Measurements from ENCODE around the gene ARFGAP2.

Gene ARFGAP2

GRCh38 chr11:47171856-47172255 is 4.8 kb downstream of the ARFGAP2 start:
- DNase-seq, result peak in 4 of 51 donors; percentile 9 to 44 (median 24)

DNA sequence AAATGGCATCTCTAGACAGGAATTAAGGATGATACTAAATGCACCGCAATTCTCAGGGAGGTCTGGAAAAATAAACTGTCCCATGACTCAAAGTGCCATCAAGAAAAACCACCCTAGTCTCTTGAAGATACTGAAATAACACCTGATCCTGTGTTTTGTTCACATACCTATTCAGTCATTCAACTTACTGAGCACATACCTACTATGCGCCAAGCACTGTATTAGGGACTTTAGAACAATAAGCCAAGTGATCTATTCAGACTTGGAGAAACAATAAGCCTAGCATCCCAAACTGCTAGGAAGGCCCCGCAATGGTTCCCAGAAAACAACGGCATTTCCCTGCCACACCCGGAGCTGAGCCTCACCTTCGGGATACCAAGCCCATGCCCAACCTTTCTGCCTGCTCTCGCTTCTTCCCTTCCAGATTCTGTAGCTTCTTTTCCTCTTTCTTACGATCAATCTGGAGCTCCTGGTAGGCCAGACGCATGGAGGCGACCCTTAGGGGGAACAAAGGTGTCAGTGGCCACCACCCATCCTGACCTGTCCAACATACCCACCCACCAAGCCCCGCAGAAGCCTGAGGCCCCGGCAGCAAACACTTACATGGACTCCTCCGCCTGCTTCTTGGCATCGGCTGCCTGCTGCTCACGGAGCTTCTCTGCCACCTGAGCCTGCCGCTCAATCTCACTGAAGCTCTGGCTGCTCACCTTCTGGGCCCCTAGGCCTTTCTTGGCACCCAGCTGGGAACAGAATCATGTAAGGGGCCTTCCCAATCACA is 5.4 kb downstream of the ARFGAP2 start:
- DNase-seq, result no peak

- DNase-seq, result no peak
Measured at GRCh38 chr11:47166368-47166767, 10.3 kb downstream of the ARFGAP2 start.

DNA sequence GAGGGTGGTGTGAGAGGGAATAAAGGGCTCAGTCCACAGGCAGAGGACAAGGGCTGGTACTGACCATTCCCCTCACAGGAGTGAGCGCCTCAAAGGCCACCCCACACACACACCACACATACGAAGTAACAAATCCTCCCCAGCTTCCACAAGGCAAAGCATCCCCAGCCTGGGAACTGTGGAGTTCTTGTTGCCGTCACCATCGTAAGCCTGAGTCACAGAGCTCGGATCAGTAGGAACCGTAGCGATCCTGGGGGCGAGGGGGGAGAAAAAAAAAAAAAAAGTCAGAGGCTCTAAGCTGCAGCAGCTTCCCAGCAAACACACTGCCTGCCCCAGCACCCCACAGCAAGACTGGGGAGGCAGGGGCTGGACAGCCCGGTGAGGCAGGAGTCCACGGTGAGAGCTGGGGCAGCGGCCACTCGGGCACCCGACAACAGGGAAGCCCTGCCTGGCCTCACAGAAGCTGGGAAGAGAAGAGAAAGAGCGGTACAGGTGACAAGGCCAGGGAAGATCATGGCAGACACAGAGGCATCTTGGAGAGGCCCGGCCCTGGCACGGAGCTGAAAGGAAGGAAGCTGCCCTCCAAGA is 11.3 kb downstream of the ARFGAP2 start:
- no peak for DNase-seq

- DNase-seq, result no peak
Measured at GRCh38 chr11:47164321-47164720, 12.4 kb downstream of the ARFGAP2 start.

DNA sequence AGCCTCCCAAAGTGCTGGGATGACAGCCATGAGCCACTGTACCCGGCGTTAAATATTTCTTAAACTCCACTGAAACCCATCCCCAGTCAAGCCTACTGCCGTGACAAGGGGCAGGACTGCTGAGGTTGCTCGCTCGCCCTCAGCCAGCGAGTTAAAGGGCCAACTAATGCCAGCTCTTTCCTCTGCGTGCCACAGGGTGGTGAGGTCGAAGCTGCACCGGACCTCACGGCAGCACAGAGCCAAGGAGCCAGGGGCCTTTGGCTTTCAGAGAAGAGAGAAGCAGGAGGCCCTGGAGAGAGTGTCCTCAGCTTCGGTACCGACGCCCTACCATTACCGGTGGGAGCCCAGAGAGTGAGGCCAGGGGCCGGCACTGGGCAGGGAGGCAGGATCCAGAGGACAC is 12.8 kb downstream of the ARFGAP2 start:
- no peak for DNase-seq

DNA sequence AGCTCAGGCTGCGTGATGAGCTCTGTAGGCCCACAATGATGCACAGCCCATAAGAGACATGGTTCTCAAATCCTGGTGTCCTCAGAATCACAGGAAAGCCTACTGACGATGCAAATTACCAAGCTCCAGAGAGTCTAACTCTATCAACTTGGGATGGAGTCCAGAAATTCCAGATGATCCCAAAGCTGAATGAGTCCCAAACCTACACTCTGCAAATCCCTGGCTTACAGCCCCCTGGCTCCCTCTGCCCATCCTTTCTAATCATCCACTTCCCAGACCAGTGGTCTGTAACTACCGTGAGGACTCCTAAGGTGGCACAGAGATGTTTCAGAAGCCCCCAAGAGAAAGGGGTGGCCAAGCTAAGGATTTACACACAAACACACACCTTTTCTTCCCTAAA is 13.5 kb downstream of the ARFGAP2 start:
- no peak for DNase-seq

DNA sequence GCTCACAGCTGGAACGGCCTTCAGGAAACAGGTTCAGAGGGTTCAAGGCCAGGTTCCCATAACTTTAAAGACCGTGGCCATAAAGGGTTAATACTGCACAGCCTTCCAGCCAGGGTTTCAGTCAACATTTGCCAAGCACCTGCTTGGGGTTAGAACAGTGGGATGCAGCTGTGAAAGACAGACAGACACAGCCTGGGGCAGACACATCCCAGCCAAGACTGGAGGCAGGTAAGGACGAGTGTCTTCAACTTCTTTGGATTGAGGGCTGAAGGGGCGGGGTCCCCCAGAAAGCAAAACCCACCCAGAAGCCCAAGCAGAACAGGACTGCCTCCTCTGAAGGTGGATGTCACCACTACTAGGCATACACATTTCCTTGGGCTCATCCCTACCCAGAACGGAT is 14.3 kb downstream of the ARFGAP2 start:
- DNase-seq, result no peak

GRCh38 chr11:47161890-47162289 is 14.8 kb downstream of the ARFGAP2 start:
- DNase-seq, result no peak

DNA sequence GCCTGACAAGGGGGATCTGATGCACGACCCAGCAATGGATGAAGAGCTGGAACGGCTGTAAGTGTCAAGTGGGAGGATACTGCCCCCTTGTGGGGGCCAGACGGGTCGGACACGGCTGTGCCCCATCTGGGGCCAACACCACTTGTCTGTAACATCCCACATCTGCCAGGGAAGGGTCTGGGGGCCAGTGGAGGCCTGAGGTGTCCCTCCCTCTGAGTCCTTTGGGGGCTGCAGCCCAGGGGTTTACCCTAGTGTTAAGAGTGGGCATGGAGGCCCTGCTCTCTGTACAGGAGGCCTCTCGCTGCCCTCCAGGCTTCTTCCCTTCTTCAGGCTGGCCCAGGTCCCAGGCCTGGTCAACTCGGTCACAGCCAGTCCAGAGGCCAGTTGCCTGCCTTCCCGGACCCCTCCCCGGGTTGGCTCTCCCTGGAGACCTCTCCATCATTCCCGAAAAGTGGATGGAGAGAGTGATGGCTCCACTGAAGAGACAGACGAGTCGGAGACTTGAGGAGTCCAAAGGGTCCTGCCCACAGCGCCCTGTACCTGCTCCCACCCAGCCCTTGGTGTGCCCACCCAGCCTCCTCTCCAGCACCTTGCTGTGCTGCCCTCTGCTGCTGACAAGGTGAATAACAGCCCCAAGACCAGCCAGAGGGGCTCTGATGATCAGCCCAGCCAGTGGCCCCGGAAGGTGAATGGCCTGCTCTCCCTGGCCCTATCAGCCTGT is 15.4 kb downstream of the ARFGAP2 start:
- peak in 39 of 51 donors; percentile 14 to 76 (median 47) for DNase-seq

GRCh38 chr11:47160753-47161133 is 15.9 kb downstream of the ARFGAP2 start:
- DNase-seq, result peak in 1 of 51 donors; percentile 16

DNA sequence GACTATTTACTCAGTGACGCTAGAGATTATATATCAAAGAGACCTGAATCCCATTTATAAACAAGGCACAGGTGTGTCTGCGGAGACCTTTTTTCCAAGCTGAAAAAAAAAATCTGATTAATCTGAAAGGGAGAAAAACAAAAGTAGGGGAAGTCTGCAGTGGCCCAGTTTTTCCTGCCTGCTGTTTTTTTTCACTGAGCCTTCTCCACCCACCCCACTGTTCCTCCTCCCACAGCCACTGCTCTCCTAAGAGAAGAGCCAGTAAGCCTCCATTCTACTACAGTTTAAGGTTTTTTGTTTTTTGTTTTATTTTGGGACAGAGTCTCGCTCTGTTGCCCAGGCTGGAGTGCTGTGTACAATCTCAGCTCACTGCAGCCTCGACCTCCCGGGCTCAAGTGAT is 18.4 kb downstream of the ARFGAP2 start:
- no peak for DNase-seq

- no peak for DNase-seq
Measured at GRCh38 chr11:47157805-47158204, 18.9 kb downstream of the ARFGAP2 start.

DNA sequence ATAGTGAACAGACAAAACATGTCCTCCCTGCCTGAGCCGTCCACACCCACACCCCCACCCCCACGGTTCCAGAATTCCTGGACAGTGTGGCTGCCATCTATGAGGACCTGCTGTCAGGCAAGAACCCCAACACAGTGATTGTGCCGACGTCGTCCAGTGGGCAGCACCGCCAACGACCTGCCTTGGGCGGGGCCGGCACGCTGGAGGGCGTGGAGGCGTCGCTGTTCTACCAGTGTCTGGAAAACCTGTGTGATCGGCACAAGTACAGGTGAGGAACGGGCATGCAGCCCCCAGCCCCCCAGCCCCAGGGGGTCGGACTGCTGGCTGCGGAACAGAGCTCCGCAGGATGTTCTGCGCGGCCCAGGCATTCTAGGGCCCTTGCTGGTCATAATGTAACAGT is 19.7 kb downstream of the ARFGAP2 start:
- no peak for DNase-seq

- DNase-seq, result no peak
Measured at GRCh38 chr11:47156333-47156732, 20.3 kb downstream of the ARFGAP2 start.

DNA sequence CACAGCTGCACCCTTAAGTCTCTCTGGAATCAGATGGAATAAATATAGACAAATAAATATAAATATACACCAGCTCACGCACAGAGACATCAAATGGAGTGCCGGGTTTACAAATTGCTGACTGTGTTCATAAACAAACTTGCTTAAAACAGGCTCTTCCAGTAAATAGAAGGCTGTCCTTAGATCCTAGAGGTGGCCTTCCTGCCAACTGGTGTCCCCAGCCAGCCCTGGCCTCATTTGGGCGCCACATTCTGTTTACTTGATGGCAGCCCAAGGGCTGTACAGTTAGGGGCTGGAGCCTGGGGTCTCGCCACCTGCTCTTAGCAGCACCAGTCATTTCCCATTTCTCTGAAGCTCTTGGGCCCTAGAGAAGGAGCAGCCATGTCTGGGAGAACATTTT is 20.8 kb downstream of the ARFGAP2 start:
- DNase-seq, result no peak

DNA sequence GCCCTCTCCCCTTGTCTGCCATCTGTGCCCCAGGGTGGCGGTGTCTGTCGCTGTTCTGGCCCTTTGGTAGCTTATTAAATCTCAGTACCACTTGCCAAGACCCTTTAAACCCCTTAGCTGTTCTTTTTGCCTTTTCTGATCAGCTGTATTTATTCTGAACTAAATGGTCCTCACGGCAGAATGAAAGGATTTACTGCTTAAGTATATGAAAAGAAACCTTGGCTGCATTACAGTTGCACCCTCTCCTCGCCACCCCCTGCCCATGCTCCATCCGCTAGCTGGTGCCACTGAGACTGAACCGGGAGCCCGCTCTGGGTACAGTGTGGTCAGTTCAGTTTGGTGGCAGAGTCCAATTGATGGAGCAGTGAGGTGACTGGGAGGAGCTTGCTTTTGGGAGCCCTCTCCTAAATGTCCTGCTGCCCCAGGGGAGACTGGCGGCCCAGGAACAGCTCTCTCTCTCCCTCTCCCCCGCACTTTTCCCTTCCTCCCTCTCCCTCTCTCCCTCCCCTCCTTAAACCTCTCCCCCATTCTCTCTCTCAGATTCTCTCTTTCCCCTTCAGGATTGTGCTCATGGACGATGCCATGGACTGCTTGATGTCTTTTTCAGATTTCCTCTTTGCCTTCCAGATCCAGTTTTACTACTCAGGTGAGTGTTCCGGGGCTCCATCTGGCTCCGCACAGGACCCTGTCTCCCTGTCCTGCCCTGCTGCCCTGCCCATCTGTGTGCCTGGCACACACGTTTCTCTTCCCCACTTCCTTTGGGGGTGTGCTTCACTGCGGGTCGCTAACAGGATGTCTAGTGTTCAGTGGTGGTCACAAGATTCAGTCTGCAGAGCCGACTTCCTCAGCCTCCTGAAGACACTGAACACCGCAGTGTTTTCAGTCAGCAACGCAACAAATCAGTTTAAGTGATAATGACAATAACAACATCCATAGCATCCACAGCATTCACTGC is 21.8 kb downstream of the ARFGAP2 start:
- DNase-seq, result peak in 10 of 51 donors; percentile 14 to 45 (median 21)

DNA sequence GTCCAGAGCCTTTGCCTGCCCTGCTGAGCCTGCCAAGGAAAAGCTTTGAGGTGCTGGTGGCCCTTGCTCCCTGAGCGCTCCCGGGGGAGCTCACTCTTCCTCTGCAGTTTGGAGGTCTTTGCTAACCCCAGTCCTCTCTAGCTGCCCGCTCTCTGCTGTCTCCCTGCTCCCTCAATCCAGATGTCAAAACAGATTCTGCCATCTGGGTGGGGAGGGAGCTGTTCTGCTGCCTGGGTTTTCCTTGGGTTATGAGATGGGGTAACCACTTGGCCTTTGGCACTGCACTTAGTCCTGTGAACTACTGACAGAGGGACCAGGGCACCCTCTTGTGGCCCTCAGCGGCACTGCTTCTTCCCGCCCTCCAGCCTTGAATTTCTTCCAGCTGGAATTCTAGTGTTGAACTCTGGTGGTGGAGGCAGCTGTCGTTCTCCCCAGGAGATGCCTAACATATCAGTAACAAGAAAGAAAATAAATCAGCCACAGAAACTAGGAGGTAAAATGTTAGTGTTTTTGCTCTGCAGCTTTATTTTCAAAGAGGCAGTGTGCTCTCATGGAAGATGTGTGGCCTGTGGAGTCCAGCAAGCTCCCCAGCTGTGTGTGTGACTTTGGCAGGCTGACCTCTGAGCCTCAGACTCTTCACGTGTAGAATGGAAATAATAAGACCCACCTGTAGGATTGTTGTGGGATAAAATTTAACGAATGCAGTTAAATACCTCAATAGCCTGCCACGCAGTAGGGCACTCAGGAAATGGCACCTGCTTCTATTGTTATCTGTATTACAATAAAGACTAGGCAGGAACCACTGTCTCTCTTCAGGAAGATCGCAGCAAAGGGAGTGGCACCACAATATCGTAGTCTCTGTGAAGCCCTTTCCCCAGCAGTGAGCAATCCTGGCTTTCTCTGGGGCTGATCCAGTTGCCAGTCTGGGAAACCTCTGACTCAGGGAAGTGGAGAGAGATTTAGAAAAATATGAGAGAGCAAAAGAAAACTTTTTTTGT is 23.4 kb downstream of the ARFGAP2 start:
- peak in 50 of 51 donors; percentile 29 to 92 (median 71) for DNase-seq

DNA sequence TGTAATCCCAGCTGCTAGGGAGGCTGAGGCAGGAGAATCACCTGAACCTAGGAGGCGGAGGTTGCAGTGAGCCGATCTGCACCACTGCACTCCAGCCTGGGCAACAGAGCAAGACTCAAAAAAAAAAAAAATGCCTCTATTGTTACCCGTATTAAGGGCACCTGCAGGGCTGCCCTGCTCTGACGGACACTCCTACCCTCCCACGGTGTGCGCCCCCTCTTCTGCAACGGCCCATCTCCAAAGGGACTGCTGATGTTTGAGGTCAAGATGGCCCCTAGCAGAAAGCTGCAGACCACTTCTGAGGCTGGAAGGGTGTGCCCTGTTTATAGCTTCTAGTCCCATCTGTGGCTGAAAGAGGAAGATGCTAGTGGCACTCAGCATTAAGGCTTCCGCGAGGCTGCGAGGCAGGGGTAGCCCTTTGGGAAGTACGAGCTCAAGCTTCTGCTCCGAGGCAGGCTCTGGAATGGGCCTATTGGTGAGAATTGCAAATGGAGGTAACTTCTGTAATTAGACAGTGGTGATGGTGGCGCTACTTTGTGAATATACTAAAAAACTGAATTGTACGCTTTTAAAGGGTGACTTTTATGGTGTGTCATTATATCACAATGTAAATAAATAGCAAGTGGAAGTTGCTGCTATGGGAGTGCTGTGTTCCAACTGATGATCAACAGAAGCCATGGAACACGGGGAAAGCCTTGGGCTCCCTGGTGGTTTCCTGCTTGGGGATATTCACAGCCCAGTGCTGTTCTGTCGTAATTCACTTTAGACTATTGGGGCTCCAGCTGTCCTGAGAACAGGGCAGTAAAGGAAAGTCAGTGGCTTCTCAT is 24.3 kb downstream of the ARFGAP2 start:
- DNase-seq, result no peak
